ENCODE measurements around the gene CHD9.
A peak's percentile ranks its signal among the peaks of the same experiment; 100 is the strongest.
"Not testable (repeated sequence)": the region's sequence is repeated elsewhere in the genome, so short reads cannot be mapped to it uniquely, and the experiment has no call there.

CHD9 gene

GRCh38 chr16:53131363-53132071 lies 76.7 kb downstream of the CHD9 start:
- peak; percentile 69 for DNase-seq (ENCODE audit: low spot score)

DNA sequence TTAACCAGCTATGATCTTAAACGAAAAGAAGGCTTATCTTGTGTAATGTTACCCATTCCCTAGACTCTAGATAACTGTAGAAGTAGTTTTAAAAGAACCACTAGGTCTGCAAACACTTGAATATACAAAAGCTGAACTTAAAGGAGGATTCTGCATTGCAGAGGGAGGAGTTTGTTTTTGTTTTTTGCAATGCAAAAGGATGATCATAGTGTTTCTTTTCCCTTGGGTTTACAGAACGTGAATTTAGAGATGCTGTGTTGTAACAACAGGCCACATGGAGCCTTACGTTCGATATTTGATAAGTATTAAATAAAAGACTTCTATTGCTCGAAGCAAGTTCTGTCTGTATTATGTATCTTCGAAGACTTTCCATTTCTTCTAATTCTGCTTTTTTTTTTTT lies 77.6 kb downstream of the CHD9 start:
- DNase-seq (ENCODE audit: low spot score), result no peak

GRCh38 chr16:53135329-53135728 lies 80.5 kb downstream of the CHD9 start:
- DNase-seq (ENCODE audit: low spot score), result no peak

DNA sequence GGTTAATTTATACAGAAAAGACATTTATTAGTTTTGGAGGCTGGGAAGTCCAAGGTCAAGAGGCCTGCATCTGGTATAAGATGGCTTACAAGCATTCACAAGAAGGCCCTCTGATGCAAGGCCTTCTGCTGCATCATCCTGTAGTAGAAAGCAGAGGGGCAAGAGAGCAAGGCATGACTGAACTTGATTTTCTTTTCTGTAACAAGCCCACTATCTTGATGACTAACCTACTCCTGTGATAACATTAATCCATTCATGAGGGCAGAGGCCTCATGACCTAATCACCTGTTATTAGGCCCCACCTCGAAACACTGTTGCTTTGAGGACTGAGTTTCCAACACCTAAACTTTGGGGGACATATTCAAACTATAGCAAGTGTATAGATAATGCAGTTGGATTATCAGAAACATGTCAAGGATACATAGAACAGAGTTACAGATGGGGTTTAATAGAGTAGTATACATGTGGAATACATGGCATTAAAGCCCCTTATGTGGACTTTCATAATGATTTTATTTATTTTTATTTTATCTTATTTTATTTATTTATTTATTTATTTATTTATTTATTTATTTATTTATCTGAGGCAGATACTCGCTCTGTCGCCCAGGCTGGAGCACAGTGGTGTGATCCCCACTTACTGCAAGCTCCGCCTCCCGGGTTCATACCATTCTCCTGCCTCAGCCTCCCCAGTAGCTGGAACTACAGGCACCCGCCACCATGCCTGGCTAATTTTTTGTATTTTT lies 88.2 kb downstream of the CHD9 start:
- no peak for DNase-seq (ENCODE audit: low spot score)

DNA sequence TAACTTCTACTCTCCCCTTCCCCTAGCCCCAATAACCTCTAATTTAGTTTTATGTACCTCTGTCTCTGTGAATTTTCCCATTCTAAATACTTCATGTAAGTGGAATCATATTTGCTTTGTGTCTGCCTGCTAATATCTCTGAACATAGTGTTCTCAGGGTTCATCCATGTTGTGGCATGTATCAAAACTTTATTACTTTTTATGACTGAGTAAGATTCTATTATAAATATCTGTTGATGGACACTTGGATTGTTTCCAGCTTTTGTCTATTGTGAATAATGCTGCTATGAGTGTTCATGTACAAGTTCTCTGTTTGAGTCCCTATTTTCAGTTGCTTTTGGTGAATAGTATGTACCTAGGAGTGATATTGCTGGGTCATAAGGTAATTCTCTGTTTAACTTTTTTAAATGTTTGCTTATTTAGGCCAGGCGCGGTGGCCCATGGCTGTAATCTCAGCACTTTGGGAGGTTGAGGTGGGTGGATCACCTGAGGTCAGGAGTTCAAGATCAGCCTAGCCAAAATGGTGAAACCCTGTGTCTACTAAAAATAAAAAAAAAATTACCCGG lies 92.8 kb downstream of the CHD9 start:
- no peak for DNase-seq (ENCODE audit: low spot score)

DNA sequence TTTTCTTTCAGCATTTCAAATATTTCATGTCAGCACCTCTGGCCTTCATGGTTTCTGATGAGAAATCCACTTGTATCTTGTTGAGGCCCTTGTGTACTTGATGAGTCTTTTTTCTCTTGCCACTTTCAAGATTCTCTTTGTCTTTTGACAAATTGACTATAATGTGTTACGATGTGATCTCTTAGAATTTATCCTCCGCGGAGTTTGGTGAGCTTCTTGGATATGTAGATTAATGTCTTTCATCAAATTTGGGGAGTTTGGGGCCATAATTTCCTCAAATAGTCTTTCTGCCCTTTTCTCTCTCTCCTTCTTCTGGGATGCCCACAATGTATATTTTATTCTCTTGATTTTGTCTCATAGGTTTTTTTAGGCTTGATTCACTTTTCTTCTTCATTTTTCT lies 96.0 kb downstream of the CHD9 start:
- DNase-seq (ENCODE audit: low spot score), result no peak

GRCh38 chr16:53152329-53152728 lies 97.5 kb downstream of the CHD9 start:
- DNase-seq (ENCODE audit: low spot score), result no peak

- no peak for DNase-seq (ENCODE audit: low spot score)
These were observed 98.3 kb downstream of the CHD9 start for GRCh38 chr16:53153130-53153529.

DNA sequence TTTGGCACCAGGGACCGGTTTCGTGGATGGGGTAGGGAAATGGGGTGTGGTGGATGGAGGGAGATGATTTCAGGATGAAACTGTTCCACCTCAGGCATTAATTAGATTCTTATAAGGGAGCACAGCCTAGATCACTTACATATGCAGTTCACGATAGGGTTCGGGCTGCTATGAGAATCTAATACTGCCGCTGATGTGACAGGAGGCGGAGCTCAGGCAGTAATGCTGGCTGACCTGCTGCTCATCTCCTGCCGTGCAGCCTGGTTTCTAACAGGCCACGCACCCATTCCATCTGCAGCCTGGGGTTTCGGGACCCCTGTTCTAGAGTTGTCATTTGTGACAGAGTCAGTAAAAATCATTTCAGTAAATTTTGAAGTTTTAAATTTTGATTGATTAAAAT lies 99.7 kb downstream of the CHD9 start:
- no peak for DNase-seq (ENCODE audit: low spot score)

GRCh38 chr16:53156516-53156915 lies 101.7 kb downstream of the CHD9 start:
- DNase-seq (ENCODE audit: low spot score), result no peak

GRCh38 chr16:53159781-53160436 lies 105.1 kb downstream of the CHD9 start:
- peak; percentile 76 for DNase-seq (ENCODE audit: low spot score)

- DNase-seq (ENCODE audit: low spot score), result no peak
These were observed 111.3 kb downstream of the CHD9 start for GRCh38 chr16:53166099-53166498.

DNA sequence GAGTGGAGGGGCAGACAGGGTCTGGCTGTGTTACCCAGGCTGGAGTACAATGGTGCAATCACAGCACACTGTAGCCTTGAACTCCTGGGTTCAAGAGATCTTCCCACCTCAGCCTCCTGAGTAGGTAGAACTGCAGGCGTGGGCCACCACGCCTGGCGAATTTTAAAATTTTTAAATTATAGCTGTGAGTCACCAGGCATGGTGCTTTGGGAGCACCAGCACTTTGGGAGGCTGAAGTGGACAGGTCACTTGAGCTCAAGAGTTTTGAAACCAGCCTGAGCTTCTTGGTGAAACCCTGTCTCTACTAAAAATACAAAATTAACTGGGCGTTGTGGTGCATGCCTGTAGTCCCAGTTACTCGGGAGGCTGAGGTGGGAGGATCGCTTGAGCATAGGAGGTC lies 114.0 kb downstream of the CHD9 start:
- no peak for DNase-seq (ENCODE audit: low spot score)

- DNase-seq (ENCODE audit: low spot score), result no peak
These were observed 117.7 kb downstream of the CHD9 start for GRCh38 chr16:53172517-53172916.

DNA sequence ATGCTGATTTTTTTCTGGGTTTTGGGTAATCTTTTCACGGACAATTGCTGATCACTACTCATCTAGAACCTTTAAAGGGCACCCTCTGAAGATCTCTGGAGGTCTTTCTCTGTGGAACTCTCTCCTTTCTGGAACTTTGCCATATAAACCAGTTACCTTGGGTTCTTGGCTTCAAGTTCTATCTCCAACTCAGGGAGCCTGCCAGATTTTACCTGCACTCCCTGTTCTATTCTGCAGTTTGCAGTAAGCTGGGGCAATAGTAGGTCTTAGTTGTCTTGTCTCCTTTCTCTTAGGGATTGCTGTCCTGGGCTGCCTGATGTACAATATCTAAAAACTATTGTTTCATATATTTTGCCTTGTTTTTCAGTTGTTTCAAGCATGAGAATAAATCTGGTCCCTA lies 120.3 kb downstream of the CHD9 start:
- DNase-seq (ENCODE audit: low spot score), result no peak

DNA sequence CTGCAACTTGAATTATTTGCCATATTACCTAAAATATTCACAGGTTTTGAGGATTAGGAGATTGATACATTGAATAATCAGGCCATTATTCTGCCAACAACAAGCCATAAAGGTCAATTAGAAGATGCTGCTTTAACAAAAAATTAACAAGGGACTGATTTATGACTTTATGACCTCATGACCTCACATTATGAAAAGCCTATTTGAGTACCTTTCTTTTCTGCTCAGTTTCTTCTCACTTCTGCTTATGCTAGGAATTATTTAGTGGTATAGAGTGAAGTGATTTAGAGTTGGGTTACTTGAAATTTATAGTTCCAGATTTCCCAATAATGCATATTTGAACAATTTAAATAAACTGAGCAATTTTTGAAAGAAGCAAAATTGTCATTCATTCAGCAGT lies 121.6 kb downstream of the CHD9 start:
- DNase-seq (ENCODE audit: low spot score), result no peak

DNA sequence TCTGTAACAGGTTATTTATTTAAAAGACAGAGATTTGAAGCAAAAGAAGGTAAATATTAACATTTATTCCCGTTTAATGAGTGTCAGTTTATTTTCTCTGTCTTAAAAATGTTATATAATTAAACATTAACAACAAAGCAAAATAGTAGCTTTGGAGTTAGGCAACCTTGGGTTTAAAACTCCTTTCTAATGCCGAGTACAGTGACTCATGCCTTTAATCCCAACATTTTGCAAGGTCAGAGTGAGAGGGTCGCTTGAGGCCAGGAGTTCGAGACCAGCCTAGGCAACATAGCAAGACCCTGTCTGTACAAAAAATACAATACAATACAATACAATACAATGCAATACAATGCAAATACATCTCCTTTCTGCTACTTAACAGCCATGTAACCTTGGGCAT lies 128.7 kb downstream of the CHD9 start:
- no peak for DNase-seq (ENCODE audit: low spot score)

- not testable (repeated sequence) for DNase-seq (ENCODE audit: low spot score)
These were observed 130.9 kb downstream of the CHD9 start for GRCh38 chr16:53185741-53186140.

GRCh38 chr16:53187775-53188174 lies 133.0 kb downstream of the CHD9 start:
- no peak for DNase-seq (ENCODE audit: low spot score)

GRCh38 chr16:53191413-53191812 lies 136.6 kb downstream of the CHD9 start:
- no peak for DNase-seq (ENCODE audit: low spot score)

DNA sequence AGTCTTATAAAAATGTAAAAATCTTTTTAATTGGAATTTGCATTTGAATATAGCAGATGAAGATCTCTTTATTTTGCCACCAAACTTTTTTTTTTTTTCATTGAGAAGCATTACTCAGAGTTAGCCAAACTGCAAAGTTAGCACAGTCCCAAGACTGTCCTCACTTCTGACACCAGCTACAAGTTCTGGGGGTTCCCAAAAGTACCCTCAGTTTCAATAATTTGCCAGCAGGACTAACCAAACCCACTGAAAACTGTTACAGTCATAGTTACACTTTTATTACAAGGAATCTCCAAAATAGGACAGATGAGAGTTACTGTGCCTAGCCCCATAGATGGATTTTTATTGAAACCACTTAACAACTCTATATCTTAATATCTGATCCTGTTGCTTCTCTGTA lies 144.1 kb downstream of the CHD9 start:
- no peak for DNase-seq (ENCODE audit: low spot score)

DNA sequence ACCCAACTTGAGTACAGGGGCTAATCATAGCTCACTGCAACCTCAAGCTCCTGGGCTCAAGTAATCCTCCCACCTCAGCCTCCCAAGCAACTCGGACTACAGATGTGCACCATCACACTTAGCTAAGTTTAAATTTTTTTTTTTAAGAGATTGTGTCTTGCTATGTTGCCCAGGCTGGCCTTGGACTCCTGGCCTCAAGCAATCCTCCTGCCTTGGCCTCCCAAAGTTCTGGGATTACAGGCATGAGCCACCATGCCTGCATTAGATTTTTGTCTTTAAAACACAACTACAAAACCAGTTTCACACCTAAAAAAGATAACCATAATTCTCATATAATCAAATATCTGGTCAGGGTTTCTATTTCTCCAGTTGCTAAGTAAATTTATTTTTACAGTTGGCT lies 147.1 kb downstream of the CHD9 start:
- no peak for DNase-seq (ENCODE audit: low spot score)

GRCh38 chr16:53202398-53202797 lies 147.6 kb downstream of the CHD9 start:
- no peak for DNase-seq (ENCODE audit: low spot score)
